Measurements from ENCODE around the gene ENDOD1.

DNA sequence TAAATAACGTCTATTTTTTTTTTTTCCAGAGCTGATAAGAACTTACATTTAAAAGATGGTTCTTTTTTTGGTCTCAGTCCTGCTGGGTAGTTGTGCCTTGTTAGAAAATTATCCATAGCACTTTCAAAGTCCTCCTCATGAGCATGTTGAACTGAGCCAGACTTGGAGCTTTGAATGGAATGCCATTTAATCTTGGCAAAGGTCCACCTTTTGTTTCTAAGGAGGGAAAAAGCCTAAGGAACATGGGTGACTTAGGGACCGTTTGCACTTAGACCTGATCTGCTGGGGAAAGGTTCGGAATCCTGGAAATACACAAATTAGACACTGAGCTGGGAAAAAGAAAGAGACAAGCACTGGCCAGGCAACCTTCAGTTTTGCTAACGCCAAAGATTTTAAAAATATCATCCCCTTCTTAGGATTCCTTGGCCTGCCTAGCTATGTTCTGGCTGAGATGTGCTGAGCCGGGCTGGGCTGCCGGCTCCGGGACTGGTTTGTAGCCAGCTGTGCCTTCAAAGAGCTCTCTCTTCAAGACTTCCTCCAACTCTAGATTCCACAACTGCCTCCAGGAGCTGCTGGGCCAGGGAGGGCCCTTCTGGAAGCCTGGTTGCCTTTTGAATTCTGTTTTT lies 67.4 kb downstream of the ENDOD1 start:
- TF ChIP-seq, protein P1, sequence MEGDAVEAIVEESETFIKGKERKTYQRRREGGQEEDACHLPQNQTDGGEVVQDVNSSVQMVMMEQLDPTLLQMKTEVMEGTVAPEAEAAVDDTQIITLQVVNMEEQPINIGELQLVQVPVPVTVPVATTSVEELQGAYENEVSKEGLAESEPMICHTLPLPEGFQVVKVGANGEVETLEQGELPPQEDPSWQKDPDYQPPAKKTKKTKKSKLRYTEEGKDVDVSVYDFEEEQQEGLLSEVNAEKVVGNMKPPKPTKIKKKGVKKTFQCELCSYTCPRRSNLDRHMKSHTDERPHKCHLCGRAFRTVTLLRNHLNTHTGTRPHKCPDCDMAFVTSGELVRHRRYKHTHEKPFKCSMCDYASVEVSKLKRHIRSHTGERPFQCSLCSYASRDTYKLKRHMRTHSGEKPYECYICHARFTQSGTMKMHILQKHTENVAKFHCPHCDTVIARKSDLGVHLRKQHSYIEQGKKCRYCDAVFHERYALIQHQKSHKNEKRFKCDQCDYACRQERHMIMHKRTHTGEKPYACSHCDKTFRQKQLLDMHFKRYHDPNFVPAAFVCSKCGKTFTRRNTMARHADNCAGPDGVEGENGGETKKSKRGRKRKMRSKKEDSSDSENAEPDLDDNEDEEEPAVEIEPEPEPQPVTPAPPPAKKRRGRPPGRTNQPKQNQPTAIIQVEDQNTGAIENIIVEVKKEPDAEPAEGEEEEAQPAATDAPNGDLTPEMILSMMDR (IDR thresholded peaks at IDR 0.05) = no peak
- TF ChIP-seq, protein P2, sequence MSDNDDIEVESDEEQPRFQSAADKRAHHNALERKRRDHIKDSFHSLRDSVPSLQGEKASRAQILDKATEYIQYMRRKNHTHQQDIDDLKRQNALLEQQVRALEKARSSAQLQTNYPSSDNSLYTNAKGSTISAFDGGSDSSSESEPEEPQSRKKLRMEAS (IDR thresholded peaks at IDR 0.05) = no peak
- TF ChIP-seq, protein P3, sequence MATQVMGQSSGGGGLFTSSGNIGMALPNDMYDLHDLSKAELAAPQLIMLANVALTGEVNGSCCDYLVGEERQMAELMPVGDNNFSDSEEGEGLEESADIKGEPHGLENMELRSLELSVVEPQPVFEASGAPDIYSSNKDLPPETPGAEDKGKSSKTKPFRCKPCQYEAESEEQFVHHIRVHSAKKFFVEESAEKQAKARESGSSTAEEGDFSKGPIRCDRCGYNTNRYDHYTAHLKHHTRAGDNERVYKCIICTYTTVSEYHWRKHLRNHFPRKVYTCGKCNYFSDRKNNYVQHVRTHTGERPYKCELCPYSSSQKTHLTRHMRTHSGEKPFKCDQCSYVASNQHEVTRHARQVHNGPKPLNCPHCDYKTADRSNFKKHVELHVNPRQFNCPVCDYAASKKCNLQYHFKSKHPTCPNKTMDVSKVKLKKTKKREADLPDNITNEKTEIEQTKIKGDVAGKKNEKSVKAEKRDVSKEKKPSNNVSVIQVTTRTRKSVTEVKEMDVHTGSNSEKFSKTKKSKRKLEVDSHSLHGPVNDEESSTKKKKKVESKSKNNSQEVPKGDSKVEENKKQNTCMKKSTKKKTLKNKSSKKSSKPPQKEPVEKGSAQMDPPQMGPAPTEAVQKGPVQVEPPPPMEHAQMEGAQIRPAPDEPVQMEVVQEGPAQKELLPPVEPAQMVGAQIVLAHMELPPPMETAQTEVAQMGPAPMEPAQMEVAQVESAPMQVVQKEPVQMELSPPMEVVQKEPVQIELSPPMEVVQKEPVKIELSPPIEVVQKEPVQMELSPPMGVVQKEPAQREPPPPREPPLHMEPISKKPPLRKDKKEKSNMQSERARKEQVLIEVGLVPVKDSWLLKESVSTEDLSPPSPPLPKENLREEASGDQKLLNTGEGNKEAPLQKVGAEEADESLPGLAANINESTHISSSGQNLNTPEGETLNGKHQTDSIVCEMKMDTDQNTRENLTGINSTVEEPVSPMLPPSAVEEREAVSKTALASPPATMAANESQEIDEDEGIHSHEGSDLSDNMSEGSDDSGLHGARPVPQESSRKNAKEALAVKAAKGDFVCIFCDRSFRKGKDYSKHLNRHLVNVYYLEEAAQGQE (IDR thresholded peaks at IDR 0.05) = no peak
- no peak for TF ChIP-seq POLR2A (IDR thresholded peaks at IDR 0.05; ENCODE audit: low read length)
- no peak for TF ChIP-seq MYC (IDR thresholded peaks at IDR 0.05; ENCODE audit: borderline replicate concordance, low read length)
- TF ChIP-seq NR3C1 (IDR thresholded peaks at IDR 0.05) = no peak
- TF ChIP-seq CHD2 (IDR thresholded peaks at IDR 0.05; ENCODE audit: low read length, partially characterized antibody) = no peak

Measured in A549 (cell line).